Measurements from ENCODE around the gene SPACA1.

GRCh38 chr6:88020439-88020838 is 27.2 kb upstream of the SPACA1 start:
- no peak for TF ChIP-seq SP1 (IDR thresholded peaks at IDR 0.05)
- no peak for TF ChIP-seq CTBP1 (IDR thresholded peaks at IDR 0.05; ENCODE audit: borderline replicate concordance)
- TF ChIP-seq TARDBP (IDR thresholded peaks at IDR 0.05), result no peak
- TF ChIP-seq HDGF (IDR thresholded peaks at IDR 0.05; ENCODE audit: borderline replicate concordance), result no peak
- no peak for TF ChIP-seq SUZ12 (IDR thresholded peaks at IDR 0.05)
- TF ChIP-seq FOXA1 (IDR thresholded peaks at IDR 0.05), result no peak
- no peak for TF ChIP-seq ELF4 (IDR thresholded peaks at IDR 0.05)
- no peak for TF ChIP-seq NFRKB (IDR thresholded peaks at IDR 0.05)
- no peak for TF ChIP-seq FOXM1 (IDR thresholded peaks at IDR 0.05; ENCODE audit: borderline replicate concordance)
- no peak for TF ChIP-seq L3MBTL2 (conservative IDR thresholded peaks at IDR 0.05)
- no peak for TF ChIP-seq ZNF384 (IDR thresholded peaks at IDR 0.05)
- TF ChIP-seq FOXK2 (IDR thresholded peaks at IDR 0.05), result no peak

Measured in HEK293T (cell line).